Ramos (cell line): ENCODE results near the gene PON3.

Experiments used
- in situ Hi-C: fragments of 300-500 bp; cut with MboI; formaldehyde crosslinking; loops from one replicate; pipeline ENCODE4 v1.14.3; 2022; ENCODE audit warnings: low sequenced_read_pairs; ENCODE audit not compliant: unreplicated experiment

PON3 gene

GRCh38 chr7:95396136-95397032 is at the start of gene PON3:
TSS of gene PON3 (minus strand) at chr7:95396375. CDS start at chr7:95396350, 25 bp downstream.
- in situ Hi-C loops: no loop called here

- in situ Hi-C loops: no loop called here
Measured at GRCh38 chr7:95444796-95445195, 48.6 kb upstream of the PON3 start.

GRCh38 chr7:95441042-95441823 is 45.1 kb upstream of the PON3 start:
- in situ Hi-C loops: no loop called here

GRCh38 chr7:95440394-95441038 is 44.3 kb upstream of the PON3 start:
- in situ Hi-C loops: no loop called here

GRCh38 chr7:95436407-95436806 is 40.2 kb upstream of the PON3 start:
- in situ Hi-C loops: no loop called here

- in situ Hi-C loops: no loop called here
Measured at GRCh38 chr7:95435422-95435780, 39.2 kb upstream of the PON3 start.

GRCh38 chr7:95434557-95435421 is 38.6 kb upstream of the PON3 start, which contains the start of gene PON2:
TSS of gene PON2 (minus strand) at chr7:95435028. CDS start at chr7:95434951, 77 bp downstream.
- in situ Hi-C loops: no loop called here

GRCh38 chr7:95433952-95434556 is 37.9 kb upstream of the PON3 start:
- in situ Hi-C loops: no loop called here

GRCh38 chr7:95433129-95433528 is 37.0 kb upstream of the PON3 start:
- in situ Hi-C loops: no loop called here

- in situ Hi-C loops: no loop called here
Measured at GRCh38 chr7:95432606-95433005, 36.4 kb upstream of the PON3 start.

GRCh38 chr7:95430864-95431263 is 34.7 kb upstream of the PON3 start:
- in situ Hi-C loops: no loop called here

- in situ Hi-C loops: no loop called here
Measured at GRCh38 chr7:95429241-95429990, 33.2 kb upstream of the PON3 start.

- in situ Hi-C loops: no loop called here
Measured at GRCh38 chr7:95427914-95428516, 31.8 kb upstream of the PON3 start.

- in situ Hi-C loops: no loop called here
Measured at GRCh38 chr7:95427166-95427565, 31.0 kb upstream of the PON3 start.

GRCh38 chr7:95425694-95426093 is 29.5 kb upstream of the PON3 start:
- in situ Hi-C loops: no loop called here

GRCh38 chr7:95424716-95425115 is 28.5 kb upstream of the PON3 start:
- in situ Hi-C loops: no loop called here

GRCh38 chr7:95421847-95422444 is 25.8 kb upstream of the PON3 start:
- in situ Hi-C loops: no loop called here
